ENCODE measurements around the gene UGT2A3. TPM values are rescaled to one million over a fixed set of nuclear protein-coding genes. Genes with fewer than 3 reads are reported as not detected.

UGT2A3 gene
- not detected for total RNA-seq
- under 1 TPM in 1 of 3 donors, not detected in 2; 0.16 TPM for polyA plus RNA-seq
- long read RNA-seq, donor 1: 0 reads
- long read RNA-seq, donor 2: 0 reads

- no peaks in the 10 kb centered on the region for H3K27me3 ChIP-seq (ENCODE audit: insufficient read depth in 3 of 3, low read length in 2 of 3)
Observed at GRCh38 chr4:68951078-68951805, at the start of gene UGT2A3. UGT2A3 (minus strand) TSS chr4:68951804; CDS start chr4:68951760, 44 bp downstream.

GRCh38 chr4:68997040-68997439 lies 45.4 kb upstream of the UGT2A3 start:
- 22 to 57% (median 29%) methylated on average over 3 of the region's 3 CpGs for WGBS, 3 donors
- no peaks in the 10 kb centered on the region for H3K36me3 ChIP-seq (ENCODE audit: insufficient read depth in 1 of 2, low read depth in 1 of 2)
- H3K27ac ChIP-seq: no peak overlapping the region
- H3K9me3 ChIP-seq: no peaks in the 10 kb centered on the region
- ATAC-seq: no peak
- no peaks in the 10 kb centered on the region for H3K27me3 ChIP-seq (ENCODE audit: insufficient read depth in 3 of 3, low read length in 2 of 3)
- no peak overlapping the region for H3K4me3 ChIP-seq
- H3K4me1 ChIP-seq: no peaks in the 10 kb centered on the region
- intact Hi-C loops (cut with DNase I): no loop called here
- TF ChIP-seq CTCF (IDR thresholded peaks at IDR 0.05): no peak
- DNase-seq: no peak

More at GRCh38 chr4:68951078-68951805, at the start of gene UGT2A3:
- 63 to 76% (median 75%) methylated on average over 5 of the region's 5 CpGs for WGBS, 3 donors
- intact Hi-C loops (cut with DNase I): no loop called here
- no peak for DNase-seq
- Histone ChIP-seq H3K27ac (no peak within 1 kb of the TSS), H3K4me1 (no peaks in the 10 kb centered on the region), H3K9me3 (no peaks in the 10 kb centered on the region), H3K4me3 (no peak within 1 kb of the TSS), H3K36me3 (ENCODE audit: insufficient read depth in 1 of 2, low read depth in 1 of 2) (no peaks in the 10 kb centered on the region)
- no peak for ATAC-seq
- no peak for TF ChIP-seq CTCF (IDR thresholded peaks at IDR 0.05)

- WGBS, 3 donors: 90 to 100% (median 93%) methylated on average over 2 of the region's 2 CpGs
Observed at GRCh38 chr4:68995292-68995691, 43.7 kb upstream of the UGT2A3 start.

GRCh38 chr4:68987007-68987406 lies 35.4 kb upstream of the UGT2A3 start:
- WGBS, 3 donors: 84 to 89% (median 84%) methylated on average over 2 of the region's 2 CpGs
- intact Hi-C loops (cut with DNase I): no loop called here

More at GRCh38 chr4:68995292-68995691, 43.7 kb upstream of the UGT2A3 start:
- Histone ChIP-seq H3K9me3 (no peaks in the 10 kb centered on the region), H3K27me3 (ENCODE audit: insufficient read depth in 3 of 3, low read length in 2 of 3) (no peaks in the 10 kb centered on the region), H3K27ac (no peak overlapping the region), H3K4me1 (no peaks in the 10 kb centered on the region), H3K36me3 (ENCODE audit: insufficient read depth in 1 of 2, low read depth in 1 of 2) (no peaks in the 10 kb centered on the region), H3K4me3 (no peak overlapping the region)
- no peak for TF ChIP-seq CTCF (IDR thresholded peaks at IDR 0.05)
- ATAC-seq: no peak
- no peak for DNase-seq
- intact Hi-C loops (cut with DNase I): no loop called here

More at GRCh38 chr4:68987007-68987406, 35.4 kb upstream of the UGT2A3 start:
- Histone ChIP-seq H3K36me3 (ENCODE audit: insufficient read depth in 1 of 2, low read depth in 1 of 2) (no peaks in the 10 kb centered on the region), H3K4me1 (no peaks in the 10 kb centered on the region), H3K27me3 (ENCODE audit: insufficient read depth in 3 of 3, low read length in 2 of 3) (no peaks in the 10 kb centered on the region), H3K27ac (no peak overlapping the region), H3K4me3 (no peak overlapping the region), H3K9me3 (no peaks in the 10 kb centered on the region)
- DNase-seq: no peak
- TF ChIP-seq CTCF (IDR thresholded peaks at IDR 0.05): no peak
- no peak for ATAC-seq

Measured in psoas muscle (tissue), 8 donors.